ENCODE measurements around the gene ARRDC5.
"Not testable (repeated sequence)": the region's sequence is repeated elsewhere in the genome, so short reads cannot be mapped to it uniquely, and the experiment has no call there.

The ARRDC5 gene

GRCh38 chr19:4906963-4907362 is 4.3 kb upstream of the ARRDC5 start:
- no peak overlapping the region for H2AFZ ChIP-seq (ENCODE audit: low read depth, low read length)
- H3K4me1 ChIP-seq (ENCODE audit: insufficient read depth, low read length) = peaks cover 23% of the 10 kb centered on the region

GRCh38 chr19:4904481-4904880 is 1.8 kb upstream of the ARRDC5 start:
- Histone ChIP-seq H3K27me3 (ENCODE audit: insufficient read depth, low read length, poor library complexity) (no peaks in the 10 kb centered on the region), H3K27ac (ENCODE audit: low read length) (no peak overlapping the region), H3K4me2 (ENCODE audit: insufficient read depth, low read length) (no peak overlapping the region), H3K4me3 (ENCODE audit: low read depth in 1 of 2, low read length in 2 of 2) (no peak overlapping the region), H2AFZ (ENCODE audit: low read depth, low read length) (no peak overlapping the region), H3K9me3 (ENCODE audit: insufficient read depth, low read length, severe bottlenecking) (no peaks in the 10 kb centered on the region), H3K79me2 (ENCODE audit: insufficient read depth, low read length) (no peaks in the 10 kb centered on the region), H4K20me1 (ENCODE audit: insufficient read depth, low read length) (no peaks in the 10 kb centered on the region), H3K36me3 (ENCODE audit: insufficient read depth, low read length) (no peaks in the 10 kb centered on the region; the same call in 1 of the 2 replicates), H3K9ac (ENCODE audit: low read depth, low read length) (no peak overlapping the region), H3K4me1 (ENCODE audit: insufficient read depth, low read length) (peaks cover 8% of the 10 kb centered on the region)
- ATAC-seq (ENCODE audit: insufficient read depth, low read depth) (no peak), DNase-seq (no peak)
- TF ChIP-seq EZH2 (IDR thresholded peaks at IDR 0.05; ENCODE audit: borderline replicate concordance, low read depth, low read length, severe bottlenecking) = no peak
- TF ChIP-seq CTCF (IDR thresholded peaks at IDR 0.05; ENCODE audit: borderline replicate concordance, extremely low read depth, low read length, poor library complexity, severe bottlenecking) = no peak

More at GRCh38 chr19:4906963-4907362, 4.3 kb upstream of the ARRDC5 start:
- H3K4me2 ChIP-seq (ENCODE audit: insufficient read depth, low read length) = no peak overlapping the region
- no peak overlapping the region for H3K4me3 ChIP-seq (ENCODE audit: low read depth in 1 of 2, low read length in 2 of 2)
- H4K20me1 ChIP-seq (ENCODE audit: insufficient read depth, low read length) = peaks cover 17% of the 10 kb centered on the region
- H3K9ac ChIP-seq (ENCODE audit: low read depth, low read length) = no peak overlapping the region
- no peaks in the 10 kb centered on the region for H3K9me3 ChIP-seq (ENCODE audit: insufficient read depth, low read length, severe bottlenecking)
- peaks cover 21% of the 10 kb centered on the region for H3K79me2 ChIP-seq (ENCODE audit: insufficient read depth, low read length)
- ATAC-seq (ENCODE audit: insufficient read depth, low read depth) = no peak
- H3K27ac ChIP-seq (ENCODE audit: low read length) = no peak overlapping the region
- TF ChIP-seq EZH2 (IDR thresholded peaks at IDR 0.05; ENCODE audit: borderline replicate concordance, low read depth, low read length, severe bottlenecking) (no peak), CTCF (IDR thresholded peaks at IDR 0.05; ENCODE audit: borderline replicate concordance, extremely low read depth, low read length, poor library complexity, severe bottlenecking) (no peak)
- DNase-seq = no peak
- H3K27me3 ChIP-seq (ENCODE audit: insufficient read depth, low read length, poor library complexity) = no peaks in the 10 kb centered on the region
- peaks cover 17% of the 10 kb centered on the region for H3K36me3 ChIP-seq (ENCODE audit: insufficient read depth, low read length)

- H3K9me3 ChIP-seq (ENCODE audit: insufficient read depth, low read length, severe bottlenecking); H4K20me1 ChIP-seq (ENCODE audit: insufficient read depth, low read length); ATAC-seq (ENCODE audit: insufficient read depth, low read depth); H3K27me3 ChIP-seq (ENCODE audit: insufficient read depth, low read length, poor library complexity); H3K27ac ChIP-seq (ENCODE audit: low read length); H3K36me3 ChIP-seq (ENCODE audit: insufficient read depth, low read length); H3K9ac ChIP-seq (ENCODE audit: low read depth, low read length); H3K4me2 ChIP-seq (ENCODE audit: insufficient read depth, low read length); H3K4me1 ChIP-seq (ENCODE audit: insufficient read depth, low read length); H3K4me3 ChIP-seq (ENCODE audit: low read depth in 1 of 2, low read length in 2 of 2); DNase-seq; H2AFZ ChIP-seq (ENCODE audit: low read depth, low read length); H3K79me2 ChIP-seq (ENCODE audit: insufficient read depth, low read length): not testable (repeated sequence)
Observed at GRCh38 chr19:4900879-4901278, 1.8 kb downstream of the ARRDC5 start.

- Histone ChIP-seq H4K20me1 (ENCODE audit: insufficient read depth, low read length) (no peaks in the 10 kb centered on the region), H2AFZ (ENCODE audit: low read depth, low read length) (no peak overlapping the region), H3K4me1 (ENCODE audit: insufficient read depth, low read length) (no peaks in the 10 kb centered on the region), H3K9ac (ENCODE audit: low read depth, low read length) (no peak overlapping the region), H3K79me2 (ENCODE audit: insufficient read depth, low read length) (no peaks in the 10 kb centered on the region), H3K36me3 (ENCODE audit: insufficient read depth, low read length) (no peaks in the 10 kb centered on the region), H3K27ac (ENCODE audit: low read length) (no peak overlapping the region), H3K9me3 (ENCODE audit: insufficient read depth, low read length, severe bottlenecking) (no peaks in the 10 kb centered on the region), H3K4me3 (ENCODE audit: low read depth in 1 of 2, low read length in 2 of 2) (no peak overlapping the region), H3K27me3 (ENCODE audit: insufficient read depth, low read length, poor library complexity) (no peaks in the 10 kb centered on the region), H3K4me2 (ENCODE audit: insufficient read depth, low read length) (no peak overlapping the region)
- ATAC-seq (ENCODE audit: insufficient read depth, low read depth) (no peak), DNase-seq (no peak)
- TF ChIP-seq EZH2 (IDR thresholded peaks at IDR 0.05; ENCODE audit: borderline replicate concordance, low read depth, low read length, severe bottlenecking) = no peak
- no peak for TF ChIP-seq CTCF (IDR thresholded peaks at IDR 0.05; ENCODE audit: borderline replicate concordance, extremely low read depth, low read length, poor library complexity, severe bottlenecking)
Observed at GRCh38 chr19:4897146-4897545, 5.5 kb downstream of the ARRDC5 start.
